IMR-90 (cell line): ENCODE results near the gene GPRASP2. TPM values are rescaled to one million over a fixed set of nuclear protein-coding genes. Genes with fewer than 3 reads are reported as not detected.

Source experiments
- microRNA-seq, 2 experiments: library from miRNA; stranded (forward) in 1 of 2; unstranded in 1 of 2; fragments of 10-50 nt in 1 of 2; fragments of <30 nt in 1 of 2; gene quantifications in 1 of 2; microRNA quantifications in 1 of 2; one replicate each; pipeline versions ENCODE3 to v1.1.0; 2013 to 2020; ENCODE audit not compliant: insufficient read depth in 1 of 2, insufficient read length in 1 of 2, unreplicated experiment in 1 of 2
- polyA plus RNA-seq, 3 experiments: library from polyadenylated mRNA; depleted of rRNA; stranded (reverse); fragments of >200 nt; gene quantifications; 2 replicates each; pipeline ENCODE4 v1.2.3, GENCODE V29; 2012; ENCODE audit warnings: low replicate concordance in 1 of 3
- small RNA-seq, 5 experiments: library from RNA; depleted of rRNA; stranded (forward); fragments of <200 nt; gene quantifications; one replicate each; pipeline ENCODE3, GENCODE V24; 2012
- total RNA-seq: library from RNA; depleted of rRNA; stranded (reverse); fragments of >200 nt; gene quantifications from 2 replicates; pipeline ENCODE4 v1.2.3, GENCODE V29; 2012; rRNA removed

Gene GPRASP2
- total and polyA plus RNA-seq, 2 of the 4 experiments (the other 2 are of a cell fraction) = 9.4 to 24.7 TPM

Small RNA genes within 50 kb of the gene (microRNA-seq; reads per million reads assigned to microRNA genes)
- gene RNU6-589P (ENCODE audit: insufficient read depth, insufficient read length) = not detected

Small RNA genes within 50 kb of the gene (small RNA-seq; reads per million reads assigned to genes)
- gene RNU6-589P = 0 to 1.2 (median 0) reads per million in 5 experiments

Other genes with a start within 250 kb of the GPRASP2 start
- gene TCP11X2, start 240.6 kb upstream of the GPRASP2 start, total RNA-seq = not detected in 2 replicates
- gene TCP11X2, start 240.6 kb upstream of the GPRASP2 start, polyA plus RNA-seq (2012; rRNA removed) = not detected in 2 replicates
- 13.6 and 32.8 TPM in 2 replicates for gene TMSB15A, start 195.7 kb upstream of the GPRASP2 start, total RNA-seq
- 28.8 and 30.5 TPM in 2 replicates for gene TMSB15A, start 195.7 kb upstream of the GPRASP2 start, polyA plus RNA-seq (2012; rRNA removed)
- 20.8 and 24.9 TPM in 2 replicates for gene ARMCX5, start 112.9 kb upstream of the GPRASP2 start, total RNA-seq
- gene ARMCX5, start 112.9 kb upstream of the GPRASP2 start, polyA plus RNA-seq (2012; rRNA removed) = 9.6 and 12.2 TPM in 2 replicates
- 1.3 and 1.7 TPM in 2 replicates for gene GPRASP1, start 61.0 kb upstream of the GPRASP2 start, total RNA-seq
- 1.2 and 1.5 TPM in 2 replicates for gene GPRASP1, start 61.0 kb upstream of the GPRASP2 start, polyA plus RNA-seq (2012; rRNA removed)
- gene GPRASP3, start 8.3 kb downstream of the GPRASP2 start, total RNA-seq = 6.9 and 8.1 TPM in 2 replicates
- gene GPRASP3, start 8.3 kb downstream of the GPRASP2 start, polyA plus RNA-seq (2012; rRNA removed) = 1.4 and 2.2 TPM in 2 replicates
- gene RAB40AL, start 224.8 kb downstream of the GPRASP2 start, total RNA-seq = 0.28 and 0.36 TPM in 2 replicates
- 0.24 and 0.34 TPM in 2 replicates for gene RAB40AL, start 224.8 kb downstream of the GPRASP2 start, polyA plus RNA-seq (2012; rRNA removed)